Measurements from ENCODE around the gene RPTOR.

Gene RPTOR, protein sequence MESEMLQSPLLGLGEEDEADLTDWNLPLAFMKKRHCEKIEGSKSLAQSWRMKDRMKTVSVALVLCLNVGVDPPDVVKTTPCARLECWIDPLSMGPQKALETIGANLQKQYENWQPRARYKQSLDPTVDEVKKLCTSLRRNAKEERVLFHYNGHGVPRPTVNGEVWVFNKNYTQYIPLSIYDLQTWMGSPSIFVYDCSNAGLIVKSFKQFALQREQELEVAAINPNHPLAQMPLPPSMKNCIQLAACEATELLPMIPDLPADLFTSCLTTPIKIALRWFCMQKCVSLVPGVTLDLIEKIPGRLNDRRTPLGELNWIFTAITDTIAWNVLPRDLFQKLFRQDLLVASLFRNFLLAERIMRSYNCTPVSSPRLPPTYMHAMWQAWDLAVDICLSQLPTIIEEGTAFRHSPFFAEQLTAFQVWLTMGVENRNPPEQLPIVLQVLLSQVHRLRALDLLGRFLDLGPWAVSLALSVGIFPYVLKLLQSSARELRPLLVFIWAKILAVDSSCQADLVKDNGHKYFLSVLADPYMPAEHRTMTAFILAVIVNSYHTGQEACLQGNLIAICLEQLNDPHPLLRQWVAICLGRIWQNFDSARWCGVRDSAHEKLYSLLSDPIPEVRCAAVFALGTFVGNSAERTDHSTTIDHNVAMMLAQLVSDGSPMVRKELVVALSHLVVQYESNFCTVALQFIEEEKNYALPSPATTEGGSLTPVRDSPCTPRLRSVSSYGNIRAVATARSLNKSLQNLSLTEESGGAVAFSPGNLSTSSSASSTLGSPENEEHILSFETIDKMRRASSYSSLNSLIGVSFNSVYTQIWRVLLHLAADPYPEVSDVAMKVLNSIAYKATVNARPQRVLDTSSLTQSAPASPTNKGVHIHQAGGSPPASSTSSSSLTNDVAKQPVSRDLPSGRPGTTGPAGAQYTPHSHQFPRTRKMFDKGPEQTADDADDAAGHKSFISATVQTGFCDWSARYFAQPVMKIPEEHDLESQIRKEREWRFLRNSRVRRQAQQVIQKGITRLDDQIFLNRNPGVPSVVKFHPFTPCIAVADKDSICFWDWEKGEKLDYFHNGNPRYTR (N-terminal part only)

GRCh38 chr17:80544655-80545498 lies at the start of gene RPTOR:
Gene RPTOR, plus strand, starts transcription at chr17:80544838. Its CDS starts 792 bp downstream, at chr17:80545630.
- peaks cover 0 to 4% of the 10 kb centered on the region in 2 donors for H3K36me3 ChIP-seq (ENCODE audit: control insufficient read depth in 1 of 2, insufficient read depth in 2 of 2, low read length in 2 of 2)
- H3K27ac ChIP-seq (ENCODE audit: low read length) = peak within 1 kb of the TSS; percentile 90
- H3K4me1 ChIP-seq (ENCODE audit: control insufficient read depth in 1 of 2, insufficient read depth in 2 of 2, low read length in 2 of 2) = peaks cover 11 to 30% of the 10 kb centered on the region in 2 donors
- H3K9me3 ChIP-seq (ENCODE audit: control insufficient read depth in 1 of 2, low read length in 2 of 2) = no peaks in the 10 kb centered on the region
- H3K27me3 ChIP-seq (ENCODE audit: low read depth, low read length) = no peaks in the 10 kb centered on the region
- peak within 1 kb of the TSS; percentile 93 to 99 for H3K4me3 ChIP-seq (ENCODE audit: low read depth in 1 of 2, low read length in 2 of 2)

DNA sequence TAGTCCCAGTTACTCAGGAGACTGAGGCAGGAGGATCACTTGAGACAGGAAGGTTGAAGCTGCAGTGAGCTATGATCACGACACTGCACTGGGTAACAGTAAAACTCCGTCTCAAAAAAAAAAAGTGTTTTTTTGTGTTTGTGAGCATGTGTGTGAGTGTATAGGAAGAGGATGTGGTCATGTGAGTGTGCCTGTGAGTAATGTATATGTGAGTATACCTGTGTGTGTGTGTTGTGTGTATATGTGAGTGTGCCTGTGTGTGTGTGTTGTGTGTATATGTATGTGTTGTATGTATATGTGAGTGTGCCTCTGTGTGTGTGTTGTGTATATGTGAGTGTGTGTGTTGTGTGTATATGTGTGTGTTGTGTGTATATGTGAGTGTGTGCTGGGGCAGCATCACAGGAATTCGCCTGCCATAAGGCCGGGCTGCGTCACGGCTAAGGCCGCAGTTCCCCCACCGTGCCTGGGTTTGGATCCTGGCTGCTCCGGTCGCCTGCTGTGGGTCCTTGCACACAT lies 46.9 kb upstream of the RPTOR start:
- no peaks in the 10 kb centered on the region for H3K27me3 ChIP-seq (ENCODE audit: low read depth, low read length)
- H3K9me3 ChIP-seq (ENCODE audit: control insufficient read depth in 1 of 2, low read length in 2 of 2) = no peaks in the 10 kb centered on the region
- H3K4me1 ChIP-seq (ENCODE audit: control insufficient read depth in 1 of 2, insufficient read depth in 2 of 2, low read length in 2 of 2) = peaks cover 0 to 20% of the 10 kb centered on the region in 2 donors
- H3K27ac ChIP-seq (ENCODE audit: low read length) = no peak overlapping the region
- no peaks in the 10 kb centered on the region for H3K36me3 ChIP-seq (ENCODE audit: control insufficient read depth in 1 of 2, insufficient read depth in 2 of 2, low read length in 2 of 2)
- H3K4me3 ChIP-seq (ENCODE audit: low read depth in 1 of 2, low read length in 2 of 2) = no peak overlapping the region

- no peaks in the 10 kb centered on the region for H3K36me3 ChIP-seq (ENCODE audit: control insufficient read depth in 1 of 2, insufficient read depth in 2 of 2, low read length in 2 of 2)
- H3K4me3 ChIP-seq (ENCODE audit: low read depth in 1 of 2, low read length in 2 of 2) = no peak overlapping the region
- no peaks in the 10 kb centered on the region for H3K27me3 ChIP-seq (ENCODE audit: low read depth, low read length)
- no peak overlapping the region for H3K27ac ChIP-seq (ENCODE audit: low read length)
- H3K9me3 ChIP-seq (ENCODE audit: control insufficient read depth in 1 of 2, low read length in 2 of 2) = no peaks in the 10 kb centered on the region
- H3K4me1 ChIP-seq (ENCODE audit: control insufficient read depth in 1 of 2, insufficient read depth in 2 of 2, low read length in 2 of 2) = peaks cover 0 to 20% of the 10 kb centered on the region in 2 donors
Observed at GRCh38 chr17:80498242-80498919, 46.3 kb upstream of the RPTOR start.

DNA sequence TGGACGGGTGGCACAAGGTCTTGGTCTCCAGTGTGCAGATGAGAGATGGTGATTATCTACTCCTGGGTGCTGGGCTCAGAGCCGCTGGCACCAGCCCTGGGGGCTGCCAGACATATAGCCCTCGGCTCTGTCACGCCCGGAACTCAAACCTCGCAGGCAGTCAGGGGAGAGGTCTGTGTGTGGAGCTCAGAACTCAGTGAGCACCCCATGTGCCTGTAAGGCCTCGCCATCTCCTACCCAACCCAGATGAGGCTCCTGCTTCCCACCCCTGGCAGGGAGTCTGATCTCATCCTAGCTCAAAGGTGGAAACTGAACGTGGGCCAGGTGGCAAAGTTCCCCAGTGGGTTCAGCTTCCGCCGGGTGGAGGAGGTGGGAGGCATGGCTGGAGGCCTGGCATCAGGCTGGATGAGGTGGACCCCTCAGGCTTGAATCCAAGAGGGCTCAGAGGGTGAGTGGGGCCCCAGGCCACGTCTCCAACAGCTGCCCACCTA lies 45.7 kb upstream of the RPTOR start:
- Histone ChIP-seq H3K36me3 (ENCODE audit: control insufficient read depth in 1 of 2, insufficient read depth in 2 of 2, low read length in 2 of 2) (no peaks in the 10 kb centered on the region), H3K4me1 (ENCODE audit: control insufficient read depth in 1 of 2, insufficient read depth in 2 of 2, low read length in 2 of 2) (peaks cover 0 to 20% of the 10 kb centered on the region in 2 donors), H3K4me3 (ENCODE audit: low read depth in 1 of 2, low read length in 2 of 2) (no peak overlapping the region), H3K27me3 (ENCODE audit: low read depth, low read length) (no peaks in the 10 kb centered on the region), H3K27ac (ENCODE audit: low read length) (no peak overlapping the region), H3K9me3 (ENCODE audit: control insufficient read depth in 1 of 2, low read length in 2 of 2) (no peaks in the 10 kb centered on the region)

- no peaks in the 10 kb centered on the region for H3K27me3 ChIP-seq (ENCODE audit: low read depth, low read length)
- no peaks in the 10 kb centered on the region for H3K36me3 ChIP-seq (ENCODE audit: control insufficient read depth in 1 of 2, insufficient read depth in 2 of 2, low read length in 2 of 2)
- peaks cover 0 to 20% of the 10 kb centered on the region in 2 donors for H3K4me1 ChIP-seq (ENCODE audit: control insufficient read depth in 1 of 2, insufficient read depth in 2 of 2, low read length in 2 of 2)
- H3K9me3 ChIP-seq (ENCODE audit: control insufficient read depth in 1 of 2, low read length in 2 of 2) = no peaks in the 10 kb centered on the region
- no peak overlapping the region for H3K27ac ChIP-seq (ENCODE audit: low read length)
- H3K4me3 ChIP-seq (ENCODE audit: low read depth in 1 of 2, low read length in 2 of 2) = no peak overlapping the region
Observed at GRCh38 chr17:80499560-80499959, 45.1 kb upstream of the RPTOR start.

DNA sequence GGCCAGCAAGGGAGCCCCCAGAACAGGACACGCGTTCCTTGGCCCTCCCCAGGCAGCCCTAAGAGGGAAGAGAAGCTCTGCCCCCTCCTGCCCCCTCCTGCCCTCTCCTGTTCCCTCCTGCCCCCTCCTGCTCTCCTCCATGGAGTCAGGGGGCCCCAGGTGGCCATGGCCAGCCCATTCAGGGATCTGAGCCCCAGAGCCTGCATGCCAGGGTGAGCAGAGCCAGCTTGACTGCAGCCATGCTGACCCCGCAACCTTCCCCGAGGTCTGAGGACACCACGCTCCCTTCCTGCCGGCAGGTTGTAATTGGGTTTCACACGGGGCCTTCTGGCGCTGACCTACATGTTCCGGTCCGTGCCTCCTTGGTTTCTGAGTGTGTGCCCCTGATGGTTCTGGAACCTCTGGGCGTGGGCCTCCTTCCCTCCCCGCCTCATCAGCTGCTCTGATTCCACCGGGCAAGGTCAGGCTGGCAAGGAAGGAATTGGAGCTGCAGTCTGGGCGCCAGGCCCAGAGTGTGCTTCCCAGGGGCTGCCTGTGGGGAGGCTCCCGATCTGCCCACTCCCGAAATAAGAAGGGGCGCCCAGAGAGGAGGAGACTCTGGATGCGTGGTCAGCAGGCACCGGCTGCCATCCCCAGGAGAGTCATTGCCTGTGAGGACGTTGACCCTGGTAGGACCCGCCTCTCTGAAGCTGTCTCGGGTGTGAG lies 44.5 kb upstream of the RPTOR start:
- Histone ChIP-seq H3K4me3 (ENCODE audit: low read depth in 1 of 2, low read length in 2 of 2) (no peak overlapping the region), H3K27ac (ENCODE audit: low read length) (no peak overlapping the region), H3K27me3 (ENCODE audit: low read depth, low read length) (no peaks in the 10 kb centered on the region), H3K36me3 (ENCODE audit: control insufficient read depth in 1 of 2, insufficient read depth in 2 of 2, low read length in 2 of 2) (no peaks in the 10 kb centered on the region), H3K4me1 (ENCODE audit: control insufficient read depth in 1 of 2, insufficient read depth in 2 of 2, low read length in 2 of 2) (peaks cover 0 to 20% of the 10 kb centered on the region in 2 donors), H3K9me3 (ENCODE audit: control insufficient read depth in 1 of 2, low read length in 2 of 2) (no peaks in the 10 kb centered on the region)

DNA sequence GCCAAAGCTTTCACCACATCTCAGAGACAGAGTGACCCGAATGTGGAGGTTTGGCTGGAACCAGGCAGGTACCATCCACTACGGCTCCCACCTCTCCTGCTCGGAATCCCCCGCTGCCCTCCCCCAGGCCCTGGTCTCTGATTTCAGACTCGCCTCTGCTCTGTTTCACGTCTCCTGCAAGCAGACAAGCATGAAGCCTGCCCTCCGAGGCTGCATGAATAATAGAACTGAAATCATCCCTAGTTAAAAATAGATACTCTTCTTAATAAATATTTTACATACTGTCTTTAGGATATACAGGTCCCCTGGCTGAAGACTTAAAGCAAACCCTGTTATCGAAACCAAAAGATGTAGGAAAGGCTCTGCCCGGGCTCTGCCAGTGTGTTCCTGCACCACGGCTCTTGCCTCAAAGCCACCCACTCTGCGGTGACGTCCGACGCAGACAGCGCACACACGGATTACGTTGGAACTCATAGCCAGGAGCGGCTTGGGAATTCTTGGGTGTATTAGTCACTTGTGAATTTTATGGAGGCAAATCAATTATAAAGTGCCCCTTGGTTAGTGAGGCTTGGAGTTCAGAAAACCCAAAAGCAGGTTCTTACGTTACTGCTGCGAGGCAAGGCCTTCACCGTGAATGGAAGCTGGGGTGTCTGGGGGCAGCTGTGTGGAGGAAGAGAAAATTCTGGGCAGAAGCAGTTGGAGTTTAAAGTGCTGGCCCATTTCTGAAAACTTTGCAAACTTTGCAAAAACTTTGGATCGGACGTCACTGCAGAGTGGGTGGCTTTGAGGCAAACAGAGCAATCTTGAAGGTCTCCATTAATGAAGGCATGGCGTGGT lies 42.7 kb upstream of the RPTOR start:
- Histone ChIP-seq H3K27ac (ENCODE audit: low read length) (peak overlapping the region; percentile 39), H3K4me3 (ENCODE audit: low read depth in 1 of 2, low read length in 2 of 2) (peak overlapping the region in 1 of 2 donors; percentile 40), H3K36me3 (ENCODE audit: control insufficient read depth in 1 of 2, insufficient read depth in 2 of 2, low read length in 2 of 2) (no peaks in the 10 kb centered on the region), H3K9me3 (ENCODE audit: control insufficient read depth in 1 of 2, low read length in 2 of 2) (no peaks in the 10 kb centered on the region), H3K4me1 (ENCODE audit: control insufficient read depth in 1 of 2, insufficient read depth in 2 of 2, low read length in 2 of 2) (peaks cover 0 to 20% of the 10 kb centered on the region in 2 donors), H3K27me3 (ENCODE audit: low read depth, low read length) (no peaks in the 10 kb centered on the region)

GRCh38 chr17:80502578-80502877 lies 42.1 kb upstream of the RPTOR start:
- peak overlapping the region; percentile 9 for H3K27ac ChIP-seq (ENCODE audit: low read length)
- no peaks in the 10 kb centered on the region for H3K9me3 ChIP-seq (ENCODE audit: control insufficient read depth in 1 of 2, low read length in 2 of 2)
- H3K27me3 ChIP-seq (ENCODE audit: low read depth, low read length) = no peaks in the 10 kb centered on the region
- no peak overlapping the region for H3K4me3 ChIP-seq (ENCODE audit: low read depth in 1 of 2, low read length in 2 of 2)
- H3K36me3 ChIP-seq (ENCODE audit: control insufficient read depth in 1 of 2, insufficient read depth in 2 of 2, low read length in 2 of 2) = no peaks in the 10 kb centered on the region
- H3K4me1 ChIP-seq (ENCODE audit: control insufficient read depth in 1 of 2, insufficient read depth in 2 of 2, low read length in 2 of 2) = peaks cover 0 to 20% of the 10 kb centered on the region in 2 donors

- H3K4me3 ChIP-seq (ENCODE audit: low read depth in 1 of 2, low read length in 2 of 2) = no peak overlapping the region
- no peaks in the 10 kb centered on the region for H3K9me3 ChIP-seq (ENCODE audit: control insufficient read depth in 1 of 2, low read length in 2 of 2)
- no peaks in the 10 kb centered on the region for H3K27me3 ChIP-seq (ENCODE audit: low read depth, low read length)
- H3K36me3 ChIP-seq (ENCODE audit: control insufficient read depth in 1 of 2, insufficient read depth in 2 of 2, low read length in 2 of 2) = no peaks in the 10 kb centered on the region
- no peak overlapping the region for H3K27ac ChIP-seq (ENCODE audit: low read length)
- peaks cover 0 to 20% of the 10 kb centered on the region in 2 donors for H3K4me1 ChIP-seq (ENCODE audit: control insufficient read depth in 1 of 2, insufficient read depth in 2 of 2, low read length in 2 of 2)
Observed at GRCh38 chr17:80503031-80503430, 41.6 kb upstream of the RPTOR start.

Measured in muscle layer of duodenum (tissue), 2 donors.